Neuronal stem cell (in vitro differentiated cells): ENCODE measurements around the gene ADK.
"Not testable (repeated sequence)": the region's sequence is repeated elsewhere in the genome, so short reads cannot be mapped to it uniquely, and the experiment has no call there.

Experiments
- DNase-seq: peaks from one replicate; pipeline ENCODE4 v3.0.0-alpha.2; 2013; ENCODE audit warnings: low spot score
- H2AFZ ChIP-seq: one replicate; pipeline ENCODE4 v1.6.1; 2013; ENCODE audit warnings: mild to moderate bottlenecking, low read length, inconsistent platforms
- H2AK5ac ChIP-seq: 2 replicates; pipeline ENCODE4 v1.6.1; 2013; ENCODE audit warnings: low read depth, mild to moderate bottlenecking, inconsistent platforms, low read length, moderate library complexity, mixed read lengths
- H2BK120ac ChIP-seq: 2 replicates; pipeline ENCODE4 v1.6.1; 2013; ENCODE audit warnings: low read depth, mild to moderate bottlenecking, inconsistent platforms, low read length, moderate library complexity, mixed read lengths
- H2BK12ac ChIP-seq: one replicate; pipeline ENCODE4 v1.6.1; 2013; ENCODE audit warnings: low read length, inconsistent platforms
- H2BK15ac ChIP-seq: 2 replicates; pipeline ENCODE4 v1.6.1; 2013; ENCODE audit warnings: mild to moderate bottlenecking, low read length, inconsistent platforms, mixed read lengths
- H2BK5ac ChIP-seq: one replicate; pipeline ENCODE4 v1.6.1; 2013; ENCODE audit warnings: inconsistent platforms, mild to moderate bottlenecking, low read length, moderate library complexity
- H3K14ac ChIP-seq: one replicate; pipeline ENCODE4 v1.6.1; 2013; ENCODE audit warnings: low read length, inconsistent platforms
- H3K18ac ChIP-seq: 2 replicates; pipeline ENCODE4 v1.6.1; 2013; ENCODE audit warnings: low read length, inconsistent platforms
- H3K23ac ChIP-seq: 2 replicates; pipeline ENCODE4 v1.6.1; 2013; ENCODE audit warnings: low read depth, mild to moderate bottlenecking, mixed read lengths, low read length, inconsistent platforms; ENCODE audit not compliant: poor library complexity
- H3K27ac ChIP-seq: replicated peaks from 3 replicates; pipeline ENCODE4 v1.5.1; 2013; ENCODE audit warnings: low read length, inconsistent platforms
- H3K27me3 ChIP-seq, 3 experiments: 2 replicates each; pipeline ENCODE4 v1.6.1; 2013; ENCODE audit warnings: low read length in 3 of 3, mild to moderate bottlenecking in 2 of 3, inconsistent platforms in 1 of 3, low read depth in 1 of 3, mixed read lengths in 1 of 3, moderate library complexity in 1 of 3; ENCODE audit not compliant: control insufficient read depth in 3 of 3, insufficient read depth in 3 of 3
- H3K36me3 ChIP-seq, 2 donors: replicated peaks in 1 of 2; 2 replicates each; pipeline ENCODE4 v1.6.1; 2013; ENCODE audit warnings: low read length in 2 of 2; ENCODE audit not compliant: control insufficient read depth in 2 of 2, insufficient read depth in 2 of 2
- H3K4ac ChIP-seq: 2 replicates; pipeline ENCODE4 v1.6.1; 2013; ENCODE audit warnings: inconsistent platforms, mild to moderate bottlenecking, low read length, moderate library complexity
- H3K4me1 ChIP-seq, 2 donors: 1 replicate in 1 of 2; 2 replicates in 1 of 2; pipeline ENCODE4 v1.6.1; 2013; ENCODE audit warnings: low read length in 2 of 2, low read depth in 1 of 2; ENCODE audit not compliant: control insufficient read depth in 2 of 2, insufficient read depth in 1 of 2
- H3K4me2 ChIP-seq: one replicate; pipeline ENCODE4 v1.6.1; 2013; ENCODE audit warnings: mild to moderate bottlenecking, low read length, inconsistent platforms; ENCODE audit not compliant: insufficient read depth, poor library complexity, severe bottlenecking
- H3K4me3 ChIP-seq, 2 donors: 2 replicates each; pipeline ENCODE4 v1.5.1; 2013; ENCODE audit warnings: low read length in 2 of 2, mild to moderate bottlenecking in 2 of 2, inconsistent platforms in 1 of 2, moderate library complexity in 1 of 2
- H3K79me1 ChIP-seq: one replicate; pipeline ENCODE4 v1.6.1; 2013; ENCODE audit warnings: low read depth, mild to moderate bottlenecking, inconsistent platforms, low read length, moderate library complexity
- H3K9ac ChIP-seq: one replicate; pipeline ENCODE4 v1.6.1; 2013; ENCODE audit warnings: mild to moderate bottlenecking, low read depth, low read length, inconsistent platforms; ENCODE audit not compliant: poor library complexity
- H3K9me3 ChIP-seq, 2 donors: replicated peaks in 1 of 2; 2 replicates each; pipeline versions ENCODE3 to v1.6.1; 2013; ENCODE audit warnings: low read length in 2 of 2, mild to moderate bottlenecking in 2 of 2, inconsistent platforms in 1 of 2, low read depth in 1 of 2, mixed read lengths in 1 of 2, moderate library complexity in 1 of 2; ENCODE audit not compliant: control insufficient read depth in 2 of 2, insufficient read depth in 1 of 2
- H4K8ac ChIP-seq: one replicate; pipeline ENCODE4 v1.6.1; 2013; ENCODE audit warnings: low read depth, mild to moderate bottlenecking, inconsistent platforms, low read length, moderate library complexity
- H4K91ac ChIP-seq: one replicate; pipeline ENCODE4 v1.6.1; 2013; ENCODE audit warnings: low read length, low read depth, mild to moderate bottlenecking, inconsistent platforms; ENCODE audit not compliant: poor library complexity
- WGBS, 2 donors: extraction: QIAGEN DNeasy Blood & Tissue Kit; methylation state at CpG; one replicate each; pipeline ENCODE4 v1.1.7; 2013; ENCODE audit warnings: missing lambda C conversion rate in 2 of 2, mixed read lengths in 1 of 2; ENCODE audit not compliant: insufficient read length in 2 of 2, insufficient replicate concordance in 1 of 2; ENCODE audit errors: extremely low coverage in 2 of 2; 5-methylcytosine and 5-hydroxymethylcytosine counted together

The ADK gene

GRCh38 chr10:74575191-74575720 is 424.2 kb downstream of the ADK start:
- no peak overlapping the region for H2BK120ac ChIP-seq
- no peak for DNase-seq
- no CpG with 5 or more reads among the region's 3 CpGs for WGBS, 2 donors

GRCh38 chr10:74575912-74576311 is 424.9 kb downstream of the ADK start:
- H3K4me2 ChIP-seq, result no peak overlapping the region
- H3K79me1 ChIP-seq, result no peaks in the 10 kb centered on the region
- no peak overlapping the region for H3K14ac ChIP-seq
- H3K9me3 ChIP-seq, result peaks cover 0 to 15% of the 10 kb centered on the region in 2 donors
- no peak overlapping the region for H2BK15ac ChIP-seq
- no peak overlapping the region for H2BK12ac ChIP-seq
- no peaks in the 10 kb centered on the region for H3K27me3 ChIP-seq
- DNase-seq, result no peak
- no peaks in the 10 kb centered on the region for H3K4me1 ChIP-seq
- no peak overlapping the region for H2AK5ac ChIP-seq
- H3K4me3 ChIP-seq, result no peak overlapping the region
- no peak overlapping the region for H4K91ac ChIP-seq
- H3K4ac ChIP-seq, result no peak overlapping the region
- no peaks in the 10 kb centered on the region for H3K36me3 ChIP-seq
- H2BK120ac ChIP-seq, result no peak overlapping the region
- H3K23ac ChIP-seq, result no peak overlapping the region
- H2AFZ ChIP-seq, result no peak overlapping the region
- H4K8ac ChIP-seq, result no peak overlapping the region
- H2BK5ac ChIP-seq, result no peak overlapping the region
- no peak overlapping the region for H3K18ac ChIP-seq
- H3K27ac ChIP-seq, result no peak overlapping the region
- H3K9ac ChIP-seq, result no peak overlapping the region
- no CpG with 5 or more reads among the region's 1 CpG for WGBS, 2 donors

More at GRCh38 chr10:74575191-74575720, 424.2 kb downstream of the ADK start:
- Histone ChIP-seq H2BK5ac (no peak overlapping the region), H2AFZ (no peak overlapping the region), H2AK5ac (no peak overlapping the region), H4K8ac (no peak overlapping the region), H3K23ac (no peak overlapping the region), H3K27me3 (no peaks in the 10 kb centered on the region), H3K4me2 (no peak overlapping the region), H3K4me3 (no peak overlapping the region), H3K18ac (no peak overlapping the region), H3K4me1 (no peaks in the 10 kb centered on the region), H4K91ac (no peak overlapping the region), H3K14ac (no peak overlapping the region), H3K79me1 (no peaks in the 10 kb centered on the region), H3K4ac (no peak overlapping the region), H3K9ac (no peak overlapping the region), H3K9me3 (peaks cover 0 to 12% of the 10 kb centered on the region in 2 donors), H3K36me3 (no peaks in the 10 kb centered on the region), H3K27ac (no peak overlapping the region), H2BK12ac (no peak overlapping the region), H2BK15ac (no peak overlapping the region)

DNA sequence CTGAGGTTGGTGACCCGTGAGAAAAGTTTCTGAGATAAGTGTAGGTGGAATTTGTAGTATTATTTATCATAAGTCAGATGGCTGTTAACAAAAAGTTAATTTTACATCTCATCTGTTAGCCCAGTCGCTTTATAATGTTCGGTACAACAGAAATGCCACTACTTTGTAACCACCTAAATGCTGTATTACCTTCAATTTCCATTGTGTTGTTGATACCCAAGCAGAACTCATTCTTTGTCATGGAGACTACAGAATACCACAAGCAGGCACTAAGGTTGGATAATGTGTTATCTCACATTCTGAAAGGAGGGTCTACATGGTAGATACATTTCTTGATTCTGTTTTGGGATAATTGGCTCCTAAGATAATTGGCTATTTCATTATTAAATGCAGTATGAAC is 425.6 kb downstream of the ADK start:
- Histone ChIP-seq H4K91ac (no peak overlapping the region), H3K14ac (no peak overlapping the region), H3K23ac (no peak overlapping the region), H2AK5ac (no peak overlapping the region), H2BK15ac (no peak overlapping the region), H2BK12ac (no peak overlapping the region), H3K4me3 (no peak overlapping the region), H3K27ac (no peak overlapping the region), H2AFZ (no peak overlapping the region), H3K27me3 (no peaks in the 10 kb centered on the region), H3K36me3 (no peaks in the 10 kb centered on the region), H3K79me1 (no peaks in the 10 kb centered on the region), H4K8ac (no peak overlapping the region), H2BK5ac (no peak overlapping the region), H3K18ac (no peak overlapping the region), H3K4me2 (no peak overlapping the region), H3K9ac (no peak overlapping the region), H3K4me1 (no peaks in the 10 kb centered on the region), H3K4ac (no peak overlapping the region), H2BK120ac (no peak overlapping the region), H3K9me3 (peaks cover 0 to 21% of the 10 kb centered on the region in 2 donors)
- DNase-seq, result no peak
- WGBS, 2 donors, result no CpG with 5 or more reads among the region's 3 CpGs

- not testable (repeated sequence) for H2AK5ac ChIP-seq
- WGBS, 2 donors, result no CpG with 5 or more reads among the region's 2 CpGs
These were observed 429.4 kb downstream of the ADK start for GRCh38 chr10:74580438-74580837.

More at GRCh38 chr10:74580438-74580837, 429.4 kb downstream of the ADK start:
- H2BK5ac ChIP-seq, H3K23ac ChIP-seq, H3K4me2 ChIP-seq, DNase-seq, H2BK120ac ChIP-seq, H3K4me3 ChIP-seq, H2BK15ac ChIP-seq, H4K8ac ChIP-seq, H3K9ac ChIP-seq, H3K27ac ChIP-seq, H3K36me3 ChIP-seq, H2AFZ ChIP-seq, H4K91ac ChIP-seq, H3K79me1 ChIP-seq, H3K4me1 ChIP-seq, H3K27me3 ChIP-seq, H3K14ac ChIP-seq, H3K4ac ChIP-seq, H3K18ac ChIP-seq, H2BK12ac ChIP-seq: not testable (repeated sequence)
- H3K9me3 ChIP-seq, result peaks cover 0 to 13% of the 10 kb centered on the region in 2 donors
